Endodermal cell (in vitro differentiated cells): ENCODE results near the gene IGFN1. TPM values are rescaled to one million over a fixed set of nuclear protein-coding genes. Genes with fewer than 3 reads are reported as not detected.
A peak's percentile ranks its signal among the peaks of the same experiment; 100 is the strongest.

ENCODE experiments used
- DNase-seq: peaks from one replicate; pipeline ENCODE4 v3.0.0-alpha.2; 2017
- H3K27ac ChIP-seq: 2 replicates; pipeline ENCODE4 v1.5.1; 2013; ENCODE audit warnings: mild to moderate bottlenecking, low read depth, low read length, moderate library complexity
- H3K27me3 ChIP-seq: 2 replicates; pipeline ENCODE4 v1.6.1; 2013; ENCODE audit warnings: mild to moderate bottlenecking, low read length, moderate library complexity; ENCODE audit not compliant: insufficient read depth, control insufficient read depth, poor library complexity, severe bottlenecking
- H3K36me3 ChIP-seq: 2 replicates; pipeline ENCODE4 v1.7.0; 2013; ENCODE audit warnings: mild to moderate bottlenecking, low read length, moderate library complexity; ENCODE audit not compliant: control insufficient read depth, insufficient read depth
- H3K4me1 ChIP-seq: one replicate; pipeline ENCODE4 v1.7.0; 2013; ENCODE audit warnings: low read length; ENCODE audit not compliant: control insufficient read depth, insufficient read depth
- H3K4me3 ChIP-seq: 2 replicates; pipeline ENCODE4 v1.5.1; 2013; ENCODE audit warnings: mild to moderate bottlenecking, low read length, moderate library complexity
- H3K9ac ChIP-seq: 2 replicates; pipeline ENCODE4 v1.6.1; 2013; ENCODE audit warnings: mild to moderate bottlenecking, low read length, moderate library complexity; ENCODE audit not compliant: poor library complexity, severe bottlenecking; ENCODE audit errors: extremely low read depth
- H3K9me3 ChIP-seq: 2 replicates; pipeline ENCODE4 v1.6.1; 2013; ENCODE audit warnings: mild to moderate bottlenecking, low read length, moderate library complexity; ENCODE audit not compliant: control insufficient read depth
- H3K27ac Mint-ChIP-seq: 2 replicates; pipeline ENCODE4 v1.8.0; 2020; ENCODE audit warnings: mixed read lengths
- H3K27me3 Mint-ChIP-seq: 2 replicates; pipeline ENCODE4 v1.8.0; 2021; ENCODE audit warnings: mild to moderate bottlenecking, mixed read lengths; ENCODE audit not compliant: insufficient read depth
- H3K36me3 Mint-ChIP-seq: 2 replicates; pipeline ENCODE4 v1.8.0; 2020; ENCODE audit warnings: low read depth, mixed read lengths
- H3K4me1 Mint-ChIP-seq: 2 replicates; pipeline ENCODE4 v1.8.0; 2020; ENCODE audit warnings: mixed read lengths
- H3K4me3 Mint-ChIP-seq: 2 replicates; pipeline ENCODE4 v1.8.0; 2020; ENCODE audit warnings: mild to moderate bottlenecking, moderate library complexity, mixed read lengths
- H3K9me3 Mint-ChIP-seq: 2 replicates; pipeline ENCODE4 v1.8.0; 2020; ENCODE audit warnings: mild to moderate bottlenecking, mixed read lengths
- WGBS, 2 experiments: methylation state at CpG; one replicate each; pipeline versions ENCODE4 v1.1.5 to v1.1.7; 2013; ENCODE audit warnings: missing lambda C conversion rate in 2 of 2, mixed read lengths in 1 of 2; ENCODE audit not compliant: insufficient coverage in 1 of 2, insufficient read length in 1 of 2; 5-methylcytosine and 5-hydroxymethylcytosine counted together
- total RNA-seq, 2 donors: library from RNA; stranded (reverse); fragmentation: NEBNext Ultra II Directional in 1 of 2; extraction: Animal tissue kit (Norgen Biotek cat#: 25700) in 1 of 2; gene quantifications; 2 replicates in 1 of 2; 3 replicates in 1 of 2; pipeline ENCODE4 v1.2.1, GENCODE V29; 2021
- TF ChIP-seq, protein P1 (sequence below): fragments of 200-600 bp; sonication (generic); conservative IDR thresholded peaks from 2 replicates; pipeline ENCODE4 v1.5.0; 2021; ENCODE audit warnings: antibody characterized with exemption, mild to moderate bottlenecking

Gene IGFN1
- total RNA-seq, 2 donors from 2014 or later: not detected

GRCh38 chr1:201223852-201224665 lies 33.4 kb downstream of the IGFN1 start:
- Mint-ChIP-seq H3K9me3 (no peaks in the 10 kb centered on the region), H3K27ac (no peak overlapping the region), H3K4me1 (peaks cover 17% of the 10 kb centered on the region), H3K27me3 (no peaks in the 10 kb centered on the region), H3K36me3 (no peaks in the 10 kb centered on the region), H3K4me3 (no peak overlapping the region)
- Histone ChIP-seq H3K4me3 (no peak overlapping the region), H3K27ac (no peak overlapping the region), H3K36me3 (no peaks in the 10 kb centered on the region), H3K27me3 (no peaks in the 10 kb centered on the region), H3K4me1 (no peaks in the 10 kb centered on the region), H3K9me3 (no peaks in the 10 kb centered on the region), H3K9ac (no peak overlapping the region)
- TF ChIP-seq, protein P1, sequence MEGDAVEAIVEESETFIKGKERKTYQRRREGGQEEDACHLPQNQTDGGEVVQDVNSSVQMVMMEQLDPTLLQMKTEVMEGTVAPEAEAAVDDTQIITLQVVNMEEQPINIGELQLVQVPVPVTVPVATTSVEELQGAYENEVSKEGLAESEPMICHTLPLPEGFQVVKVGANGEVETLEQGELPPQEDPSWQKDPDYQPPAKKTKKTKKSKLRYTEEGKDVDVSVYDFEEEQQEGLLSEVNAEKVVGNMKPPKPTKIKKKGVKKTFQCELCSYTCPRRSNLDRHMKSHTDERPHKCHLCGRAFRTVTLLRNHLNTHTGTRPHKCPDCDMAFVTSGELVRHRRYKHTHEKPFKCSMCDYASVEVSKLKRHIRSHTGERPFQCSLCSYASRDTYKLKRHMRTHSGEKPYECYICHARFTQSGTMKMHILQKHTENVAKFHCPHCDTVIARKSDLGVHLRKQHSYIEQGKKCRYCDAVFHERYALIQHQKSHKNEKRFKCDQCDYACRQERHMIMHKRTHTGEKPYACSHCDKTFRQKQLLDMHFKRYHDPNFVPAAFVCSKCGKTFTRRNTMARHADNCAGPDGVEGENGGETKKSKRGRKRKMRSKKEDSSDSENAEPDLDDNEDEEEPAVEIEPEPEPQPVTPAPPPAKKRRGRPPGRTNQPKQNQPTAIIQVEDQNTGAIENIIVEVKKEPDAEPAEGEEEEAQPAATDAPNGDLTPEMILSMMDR: no peak
- 93 to 94% methylated on average over 14 to 16 of the region's 17 CpGs for WGBS, 2 experiments
- peak; percentile 49 for DNase-seq

DNA sequence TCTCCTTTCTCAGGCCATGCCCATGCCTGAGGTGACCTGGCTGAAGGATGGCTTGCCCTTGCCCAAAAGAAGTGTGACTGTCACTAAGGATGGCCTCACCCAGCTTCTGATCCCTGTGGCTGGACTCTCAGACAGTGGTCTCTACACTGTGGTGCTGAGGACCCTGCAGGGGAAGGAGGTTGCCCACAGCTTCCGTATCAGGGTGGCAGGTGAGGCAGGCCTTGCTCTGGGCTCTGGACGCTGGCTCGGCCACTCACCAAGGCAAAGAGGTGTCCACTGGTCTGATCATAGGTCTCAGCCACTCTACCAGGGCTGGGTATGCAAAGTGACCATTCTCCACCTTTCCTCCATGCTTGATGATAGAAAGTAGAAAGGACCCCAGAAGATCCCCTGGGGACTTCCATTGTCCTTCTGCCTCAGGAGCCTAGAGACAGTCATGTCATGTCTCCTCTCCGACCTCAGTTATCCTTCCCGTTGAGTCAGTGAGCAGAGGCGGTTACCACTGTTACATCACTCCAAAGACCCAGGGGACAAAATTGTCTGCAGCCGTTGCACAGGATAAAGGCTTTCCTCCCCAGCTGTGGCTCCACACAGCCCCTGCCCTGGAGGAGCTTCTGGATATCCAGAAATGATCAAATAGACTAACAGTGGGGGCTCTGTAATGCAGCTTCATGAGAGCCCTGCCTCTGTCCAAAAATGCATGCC lies 34.2 kb downstream of the IGFN1 start:
- no peaks in the 10 kb centered on the region for H3K9me3 Mint-ChIP-seq
- Histone ChIP-seq H3K27me3 (no peaks in the 10 kb centered on the region), H3K4me1 (no peaks in the 10 kb centered on the region), H3K9me3 (no peaks in the 10 kb centered on the region), H3K27ac (no peak overlapping the region), H3K4me3 (no peak overlapping the region), H3K9ac (no peak overlapping the region), H3K36me3 (no peaks in the 10 kb centered on the region)
- H3K36me3 Mint-ChIP-seq: no peaks in the 10 kb centered on the region
- 76 to 80% methylated on average over 5 to 7 of the region's 7 CpGs for WGBS, 2 experiments
- no peak overlapping the region for H3K27ac Mint-ChIP-seq
- no peak overlapping the region for H3K4me3 Mint-ChIP-seq
- peak; percentile 17 for DNase-seq
- TF ChIP-seq, protein P1: no peak
- H3K27me3 Mint-ChIP-seq: no peaks in the 10 kb centered on the region
- H3K4me1 Mint-ChIP-seq: peaks cover 20% of the 10 kb centered on the region

DNA sequence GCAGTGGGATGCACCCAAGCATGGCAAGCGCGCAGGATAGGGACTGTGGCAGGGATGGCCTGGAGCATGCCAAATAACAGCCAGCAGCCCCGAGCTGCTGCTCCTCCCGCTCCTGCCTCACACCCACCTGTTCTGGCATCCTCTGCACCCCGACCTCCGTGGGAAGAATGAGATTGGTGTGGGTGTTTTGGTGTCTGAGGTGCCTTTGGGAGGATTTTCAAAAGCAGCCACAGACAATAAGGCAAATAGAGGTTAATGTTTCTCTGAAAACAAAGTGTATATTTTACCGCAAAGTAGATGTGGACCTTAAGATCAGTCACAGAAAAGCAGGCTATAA lies 35.5 kb downstream of the IGFN1 start:
- Histone ChIP-seq H3K4me1 (no peaks in the 10 kb centered on the region), H3K4me3 (no peak overlapping the region), H3K27me3 (no peaks in the 10 kb centered on the region), H3K36me3 (no peaks in the 10 kb centered on the region), H3K9me3 (no peaks in the 10 kb centered on the region), H3K27ac (no peak overlapping the region), H3K9ac (no peak overlapping the region)
- no peak overlapping the region for H3K27ac Mint-ChIP-seq
- DNase-seq: no peak
- no peaks in the 10 kb centered on the region for H3K9me3 Mint-ChIP-seq
- 74 to 94% methylated on average over 3 to 6 of the region's 7 CpGs for WGBS, 2 experiments
- no peaks in the 10 kb centered on the region for H3K27me3 Mint-ChIP-seq
- H3K36me3 Mint-ChIP-seq: no peaks in the 10 kb centered on the region
- TF ChIP-seq, protein P1: no peak
- H3K4me1 Mint-ChIP-seq: peaks cover 15% of the 10 kb centered on the region
- no peak overlapping the region for H3K4me3 Mint-ChIP-seq
